K562 (cell line): ENCODE results near the gene CRYM. TPM values are rescaled to one million over a fixed set of nuclear protein-coding genes. Genes with fewer than 3 reads are reported as not detected.

ENCODE experiments used
- ATAC-seq: fragments of 200-7000 bp; cut with Tn5 transposase; 3 replicates; pipeline ENCODE4 v1.9.1; 2020; ENCODE audit warnings: moderate library complexity
- BruUV-seq: library from RNA; stranded (reverse); fragments of 400-500 nt; replicated peaks from 2 replicates; lab custom pipeline; 2021; lab: Mats Ljungman, UMichigan
- CTCF ChIA-PET: fragments of 300-600 bp; formaldehyde crosslinking; extraction: SDS; loops from one replicate; lab custom pipeline; 2021; ENCODE audit warnings: low intra/inter-chr PET ratio; lab: Yijun Ruan, JAX
- POLR2A ChIA-PET: fragments of 300-600, 350-650 bp; sonication (Branson Sonifier 250); formaldehyde crosslinking; extraction: SDS; loops from one replicate; lab custom pipeline; 2021; ENCODE audit warnings: antibody characterized with exemption, inconsistent platforms; lab: Yijun Ruan, JAX
- DNase-seq, 4 experiments: peaks; one replicate each; pipeline versions ENCODE4 v3.0.0 to v3.0.0-alpha.2; 2011 to 2018; ENCODE audit warnings: low spot score in 3 of 4, mixed read lengths in 3 of 4; ENCODE audit errors: extremely low read depth in 1 of 4
- FAIRE-seq: peaks from 2 replicates; lab custom pipeline; 2011; peaks lifted over from hg19 to GRCh38; lab: Jason Lieb, UNC
- H2AFZ ChIP-seq: 2 replicates; pipeline ENCODE4 v1.6.0; 2011; ENCODE audit warnings: low read depth, low read length, control low read depth, inconsistent platforms
- H3K27ac ChIP-seq: fragments of 200-600 bp; 3 replicates; pipeline ENCODE4 v1.8.0; 2011; ENCODE audit warnings: low read depth, mild to moderate bottlenecking, control low read depth, inconsistent platforms, low read length, moderate library complexity, mixed read lengths; ENCODE audit errors: extremely low read depth
- H3K27me3 ChIP-seq, 2 experiments: fragments of 300-600 bp in 1 of 2; 2 replicates in 1 of 2; 3 replicates in 1 of 2; pipeline versions ENCODE4 v1.6.0 to v1.8.0; 2011; ENCODE audit warnings: inconsistent platforms in 2 of 2, low read length in 2 of 2, mild to moderate bottlenecking in 1 of 2, mixed read lengths in 1 of 2, moderate library complexity in 1 of 2; ENCODE audit not compliant: control insufficient read depth in 2 of 2, insufficient read depth in 2 of 2
- H3K36me3 ChIP-seq: fragments of 300-600 bp; 3 replicates; pipeline ENCODE4 v1.8.0; 2011; ENCODE audit warnings: mild to moderate bottlenecking, low read length, inconsistent platforms; ENCODE audit not compliant: control insufficient read depth, insufficient read depth
- H3K4me1 ChIP-seq, 2 experiments: fragments of 200-600 bp in 1 of 2; replicated peaks in 1 of 2; 2 replicates in 1 of 2; 3 replicates in 1 of 2; pipeline versions ENCODE4 v1.5.1 to v1.8.0; 2011; ENCODE audit warnings: inconsistent platforms in 2 of 2, low read length in 2 of 2, mild to moderate bottlenecking in 1 of 2, mixed read lengths in 1 of 2, moderate library complexity in 1 of 2; ENCODE audit not compliant: control insufficient read depth in 2 of 2, insufficient read depth in 2 of 2
- H3K4me2 ChIP-seq: 2 replicates; pipeline ENCODE4 v1.6.1; 2011; ENCODE audit warnings: low read length, control low read depth, inconsistent platforms, mixed read lengths; ENCODE audit not compliant: insufficient read depth
- H3K4me3 ChIP-seq: fragments of 200-600 bp; sonication (generic), shearing (Covaris generic); 2 replicates; pipeline ENCODE4 v1.5.1; 2016; ENCODE audit warnings: control low read depth, inconsistent platforms
- H3K79me2 ChIP-seq: fragments of 200-600 bp; 3 replicates; pipeline ENCODE4 v1.8.0; 2011; ENCODE audit warnings: low read length, inconsistent platforms; ENCODE audit not compliant: control insufficient read depth, insufficient read depth
- H3K9ac ChIP-seq, 2 experiments: 2 replicates each; pipeline versions ENCODE4 v1.6.0 to v1.6.1; 2011; ENCODE audit warnings: low read depth in 2 of 2, low read length in 2 of 2, control low read depth in 1 of 2, inconsistent platforms in 1 of 2, mild to moderate bottlenecking in 1 of 2, mixed read lengths in 1 of 2; ENCODE audit not compliant: insufficient read depth in 1 of 2
- H3K9me1 ChIP-seq: one replicate; pipeline ENCODE4 v1.6.0; 2011; ENCODE audit warnings: inconsistent platforms, mild to moderate bottlenecking, low read length, moderate library complexity; ENCODE audit not compliant: control insufficient read depth, insufficient read depth
- H3K9me3 ChIP-seq: replicated peaks from 2 replicates; pipeline ENCODE4 v1.5.1; 2011; ENCODE audit warnings: low read depth, low read length, inconsistent platforms; ENCODE audit not compliant: control insufficient read depth, insufficient read depth
- H4K20me1 ChIP-seq: replicated peaks from 2 replicates; pipeline ENCODE4 v1.6.1; 2011; ENCODE audit warnings: low read length, inconsistent platforms, mixed read lengths; ENCODE audit not compliant: control insufficient read depth, insufficient read depth
- DIDO1 ChIP-seq: fragments of 450-650 bp; IDR thresholded peaks from 2 replicates; pipeline ENCODE4 v1.6.1; 2016; ENCODE audit warnings: low read depth, missing biosample characterization, missing genetic modification characterization
- DLX4 ChIP-seq: fragments of 250-450 bp; sonication (Bioruptor Pico); IDR thresholded peaks from 2 replicates; pipeline ENCODE4 v1.6.1; 2021; ENCODE audit warnings: mild to moderate bottlenecking
- E2F4 ChIP-seq: sonication (generic); formaldehyde crosslinking; IDR thresholded peaks from 2 replicates; pipeline ENCODE4 v1.8.0; 2022; ENCODE audit warnings: mild to moderate bottlenecking, low read depth, missing genetic modification reagents
- ETV1 ChIP-seq: fragments of 450-650 bp; conservative IDR thresholded peaks from 2 replicates; pipeline ENCODE4 v1.6.1; 2016; ENCODE audit warnings: missing genetic modification characterization, control low read depth, low read depth, missing compliant biosample characterization
- NONO ChIP-seq, 2 experiments: fragments of 200-400 bp in 1 of 2; fragments of 450-650 bp in 1 of 2; formaldehyde crosslinking in 1 of 2; IDR thresholded peaks; 2 replicates each; pipeline ENCODE4 v1.6.1; 2017; ENCODE audit warnings: low read depth in 2 of 2, mild to moderate bottlenecking in 2 of 2, moderate library complexity in 2 of 2, low read length in 1 of 2
- PBX2 ChIP-seq, 2 experiments: IDR thresholded peaks in 1 of 2; conservative IDR thresholded peaks in 1 of 2; 2 replicates each; pipeline ENCODE4 v1.6.1; 2016; ENCODE audit warnings: low read depth in 2 of 2, mild to moderate bottlenecking in 1 of 2, missing compliant biosample characterization in 1 of 2, missing genetic modification characterization in 1 of 2, moderate library complexity in 1 of 2
- POU5F1 ChIP-seq: fragments of 150-350 bp; IDR thresholded peaks from 2 replicates; pipeline ENCODE4 v1.6.1; 2014; ENCODE audit warnings: borderline replicate concordance, low read length, low read depth, mild to moderate bottlenecking; ENCODE audit not compliant: partially characterized antibody
- SAFB ChIP-seq: fragments of 200-400 bp; formaldehyde crosslinking; IDR thresholded peaks from 2 replicates; pipeline ENCODE4 v1.6.1; 2017; ENCODE audit warnings: low read depth, low read length, borderline replicate concordance
- ZBTB43 ChIP-seq: sonication (generic); formaldehyde crosslinking; IDR thresholded peaks from 2 replicates; pipeline ENCODE4 v1.8.0; 2023; ENCODE audit warnings: mild to moderate bottlenecking, missing genetic modification reagents
- ZNF316 ChIP-seq: fragments of 450-650 bp; IDR thresholded peaks from 2 replicates; pipeline ENCODE4 v1.6.1; 2016
- ZNF830 ChIP-seq: fragments of 250-450 bp; sonication (Bioruptor Pico); IDR thresholded peaks from 2 replicates; pipeline ENCODE4 v1.5.0; 2021; ENCODE audit warnings: mild to moderate bottlenecking
- WGBS: fragments of 100-300 bp; shearing (Covaris generic); methylation state at CpG from one replicate; pipeline ENCODE4 v1.1.6; 2016; ENCODE audit warnings: low coverage, mixed read lengths; ENCODE audit not compliant: insufficient coverage; ENCODE audit errors: missing lambda C conversion rate; 5-methylcytosine and 5-hydroxymethylcytosine counted together
- in situ Hi-C: fragments of 300-500 bp; cut with MboI; formaldehyde crosslinking; loops from 4 replicates; pipeline ENCODE4 v1.15.0; 2018; ENCODE audit warnings: inconsistent platforms, mixed read lengths
- intact Hi-C: fragments of 100-400 bp; cut with micrococcal nuclease; formaldehyde crosslinking; loops from 2 replicates; pipeline ENCODE4 v1.14.2; 2022
- polyA plus RNA-seq, 8 experiments: library from polyadenylated mRNA; depleted of rRNA in 4 of 8; stranded (reverse) in 5 of 8; unstranded in 3 of 8; fragments of >200 nt; fragmentation: Nextera tagmentation in 2 of 8; fragmentation: Illumina TruSeq in 1 of 8; extraction: Ambion mirVana in 2 of 8; extraction: Trizol in 1 of 8; gene quantifications; 2 replicates each; pipeline versions ENCODE4 v1.2.1 to v1.2.3, GENCODE V29; 2011 to 2014; ENCODE audit warnings: inconsistent platforms in 1 of 8, missing spikeins in 1 of 8
- total RNA-seq, 7 experiments: library from RNA; depleted of rRNA in 6 of 7; stranded (reverse); fragments of >200 nt in 6 of 7; fragmentation: Illumina TruSeq in 2 of 7; extraction: Trizol in 2 of 7; gene quantifications; 2 replicates each; pipeline versions ENCODE4 v1.2.1 to v1.2.3, GENCODE V29; 2011 to 2021; ENCODE audit warnings: low replicate concordance in 1 of 7
- TF ChIP-seq, protein P1 (sequence below): sonication (generic); formaldehyde crosslinking; IDR thresholded peaks from 2 replicates; pipeline ENCODE4 v1.8.1; 2022; ENCODE audit warnings: missing genetic modification reagents

Gene CRYM
- total and polyA plus RNA-seq, 9 of the 15 experiments (the other 6 are each of a cell fraction or from before 2014, with no cell fraction given) = 0.08 to 0.98 (median 0.47) TPM

DNA sequence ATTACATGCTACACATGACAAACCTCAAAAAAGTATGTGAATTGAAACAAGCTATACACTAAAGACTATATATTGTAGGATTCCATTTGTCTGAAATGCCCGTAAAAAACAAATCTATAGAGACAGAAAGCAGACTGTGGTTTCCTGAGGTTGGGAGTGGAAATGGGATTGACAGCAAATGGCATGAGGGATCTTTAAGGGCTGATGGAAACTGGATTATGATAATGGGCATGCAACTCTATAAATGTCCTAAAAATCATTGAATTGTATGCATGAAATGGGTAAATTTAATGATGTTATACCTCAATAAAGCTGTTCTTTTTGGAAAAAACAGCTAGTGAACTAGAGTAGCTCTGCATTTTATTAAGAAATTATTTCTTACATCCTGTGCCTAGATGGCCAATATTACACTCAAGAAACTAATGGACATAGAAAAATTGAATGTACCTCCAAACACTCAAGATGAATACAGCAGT is 45.0 kb downstream of the CRYM start (continued):
- TF ChIP-seq, protein P1, sequence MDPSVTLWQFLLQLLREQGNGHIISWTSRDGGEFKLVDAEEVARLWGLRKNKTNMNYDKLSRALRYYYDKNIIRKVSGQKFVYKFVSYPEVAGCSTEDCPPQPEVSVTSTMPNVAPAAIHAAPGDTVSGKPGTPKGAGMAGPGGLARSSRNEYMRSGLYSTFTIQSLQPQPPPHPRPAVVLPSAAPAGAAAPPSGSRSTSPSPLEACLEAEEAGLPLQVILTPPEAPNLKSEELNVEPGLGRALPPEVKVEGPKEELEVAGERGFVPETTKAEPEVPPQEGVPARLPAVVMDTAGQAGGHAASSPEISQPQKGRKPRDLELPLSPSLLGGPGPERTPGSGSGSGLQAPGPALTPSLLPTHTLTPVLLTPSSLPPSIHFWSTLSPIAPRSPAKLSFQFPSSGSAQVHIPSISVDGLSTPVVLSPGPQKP = no peak

DNA sequence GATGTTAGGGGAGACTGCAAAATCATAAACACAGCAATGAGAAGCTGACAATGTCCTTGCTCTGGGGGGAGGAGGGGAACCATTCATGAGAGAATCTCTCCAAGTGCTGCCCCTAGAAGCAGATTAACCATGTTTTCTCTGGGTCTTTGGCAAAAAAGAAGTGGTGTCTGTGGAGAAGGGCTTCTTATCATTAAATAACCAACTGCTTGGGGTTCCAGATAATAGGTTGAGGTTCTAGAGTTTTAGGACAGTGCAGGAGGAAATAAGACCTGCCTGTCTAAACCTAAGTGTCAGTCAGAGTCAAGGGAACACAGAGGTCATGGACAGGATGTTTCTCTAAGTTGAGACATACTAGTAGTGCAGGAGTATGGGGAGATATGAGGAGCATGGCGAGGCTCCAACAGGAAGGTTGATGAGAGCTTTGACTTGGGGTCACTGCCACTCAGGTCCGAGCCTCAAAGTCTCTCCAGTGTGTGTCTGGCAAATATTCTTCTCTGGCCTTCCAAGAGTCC is 49.7 kb downstream of the CRYM start:
- Histone ChIP-seq H4K20me1 (no peaks in the 10 kb centered on the region), H3K9me3 (no peaks in the 10 kb centered on the region), H3K27ac (no peak overlapping the region), H3K79me2 (no peaks in the 10 kb centered on the region), H3K4me1 (peaks cover 3 to 8% of the 10 kb centered on the region in 2 experiments; a peak in 2 of 5 replicates), H3K4me3 (no peak overlapping the region), H3K9ac (no peak overlapping the region), H3K4me2 (no peak overlapping the region), H3K36me3 (no peaks in the 10 kb centered on the region), H3K27me3 (no peaks in the 10 kb centered on the region; a peak in 3 of 5 replicates), H2AFZ (no peak overlapping the region), H3K9me1 (no peaks in the 10 kb centered on the region)
- POLR2A ChIA-PET = interaction anchor here (1.0 kb wide), 1 partner anchor 27 kb away, joined by 4 read pairs; no protein-coding TSS in a partner anchor
- no TSS peak for BruUV-seq
- CTCF ChIA-PET = no interaction called here
- 7% methylated on average over 2 of the region's 2 CpGs for WGBS
- DNase-seq = no peak
- in situ Hi-C loops = no loop called here
- peak; percentile 53 for ATAC-seq
- intact Hi-C loops = loop anchor here (5.0 kb wide), 1 partner anchor 49 kb away; the partner anchor contains the start of gene CRYM
- no peak for FAIRE-seq
- TF ChIP-seq ZBTB43 (no peak), PBX2 (CRISPR knock-in tag; IDR thresholded peaks at IDR 0.05; ENCODE audit: low read depth) (0 out of 2 replicates have a peak, but pooled peaks have one; percentile 9), PBX2 (tag; conservative IDR thresholded peaks at IDR 0.05; ENCODE audit: low read depth) (no peak), NONO (IDR thresholded peaks at IDR 0.05; ENCODE audit: low read depth in 2 of 2, low read length in 1 of 2) (no peak), POU5F1 (no peak), DIDO1 (no peak), ZNF830 (CRISPR knock-in tag) (no peak), E2F4 (CRISPR knock-in tag) (no peak), SAFB (no peak), ETV1 (tag) (0 out of 2 replicates have a peak, but pooled peaks have one; percentile 27), ZNF316 (no peak), DLX4 (CRISPR knock-in tag) (no peak)
